GM19463 (cell line): ENCODE measurements around the gene AKAP13.

Experiments used
- ATAC-seq: cut with Tn5 transposase; IDR thresholded peaks from one replicate; pipeline ENCODE4 v1.9.1; 2021; ENCODE audit warnings: mild to moderate bottlenecking, moderate library complexity; ENCODE audit not compliant: unreplicated experiment

The AKAP13 gene

GRCh38 chr15:85443046-85443445, 62.6 kb downstream of the AKAP13 start:
- peak; percentile 49 for ATAC-seq

- peak; percentile 79 for ATAC-seq
Observed at GRCh38 chr15:85443593-85444087, 63.2 kb downstream of the AKAP13 start.

- ATAC-seq: no peak
Observed at GRCh38 chr15:85444122-85444745, 63.8 kb downstream of the AKAP13 start.

- no peak for ATAC-seq
Observed at GRCh38 chr15:85445361-85445760, 65.0 kb downstream of the AKAP13 start.

GRCh38 chr15:85451099-85451700, 70.8 kb downstream of the AKAP13 start:
- ATAC-seq: no peak

- no peak for ATAC-seq
Observed at GRCh38 chr15:85452436-85452835, 72.0 kb downstream of the AKAP13 start.

GRCh38 chr15:85453144-85453872, 72.9 kb downstream of the AKAP13 start:
- ATAC-seq: no peak

GRCh38 chr15:85454403-85454802, 74.0 kb downstream of the AKAP13 start:
- ATAC-seq: no peak

GRCh38 chr15:85455891-85456290, 75.5 kb downstream of the AKAP13 start:
- ATAC-seq: no peak

- peak; percentile 26 for ATAC-seq
Observed at GRCh38 chr15:85456798-85457197, 76.4 kb downstream of the AKAP13 start.

GRCh38 chr15:85457392-85457968, 77.1 kb downstream of the AKAP13 start:
- ATAC-seq: peak; percentile 87

GRCh38 chr15:85458764-85459163, 78.4 kb downstream of the AKAP13 start:
- no peak for ATAC-seq

- no peak for ATAC-seq
Observed at GRCh38 chr15:85462029-85462428, 81.6 kb downstream of the AKAP13 start.

GRCh38 chr15:85463276-85463892, 83.0 kb downstream of the AKAP13 start:
- no peak for ATAC-seq

GRCh38 chr15:85463976-85464375, 83.6 kb downstream of the AKAP13 start:
- no peak for ATAC-seq

- ATAC-seq: no peak
Observed at GRCh38 chr15:85464471-85464870, 84.1 kb downstream of the AKAP13 start.

- no peak for ATAC-seq
Observed at GRCh38 chr15:85470563-85471271, 90.3 kb downstream of the AKAP13 start.

GRCh38 chr15:85472349-85472748, 91.9 kb downstream of the AKAP13 start:
- no peak for ATAC-seq

GRCh38 chr15:85473455-85473854, 93.1 kb downstream of the AKAP13 start:
- ATAC-seq: no peak

GRCh38 chr15:85474700-85475316, 94.4 kb downstream of the AKAP13 start:
- peak; percentile 39 for ATAC-seq
